ENCODE data around the gene ZNF319.

GRCh38 chr16:57992084-57992483 lies 8.4 kb downstream of the ZNF319 start:
- TF ChIP-seq CTCF (IDR thresholded peaks at IDR 0.05): no peak
- no peak for TF ChIP-seq POLR2A (IDR thresholded peaks at IDR 0.05)
- TF ChIP-seq POLR2AphosphoS5 (IDR thresholded peaks at IDR 0.05): no peak

All from stomach (tissue), 4 donors.